ENCODE data around the gene LSAMP. TPM values are rescaled to one million over a fixed set of nuclear protein-coding genes. Genes with fewer than 3 reads are reported as not detected.

The LSAMP gene
- total RNA-seq, 1 donor from 2014 or later: not detected

DNA sequence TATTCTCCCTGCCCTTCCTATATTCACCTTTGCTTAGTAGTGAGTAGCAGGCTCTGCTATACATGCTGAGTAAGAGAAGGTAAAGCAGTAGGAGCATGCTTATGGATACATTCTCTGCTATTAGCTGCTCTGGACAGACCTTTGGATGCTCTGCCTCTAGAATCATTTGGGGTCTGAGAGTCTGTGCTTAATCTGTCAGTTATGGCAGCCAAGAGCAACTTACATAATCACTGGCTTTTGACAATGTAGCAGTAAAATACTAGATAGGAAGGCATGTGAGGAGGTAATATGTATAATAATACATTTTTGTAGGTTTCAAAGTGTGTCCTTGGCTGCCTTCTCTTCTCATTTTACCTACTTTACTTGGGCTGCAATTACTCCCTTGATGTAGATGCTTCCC, 544.3 kb downstream of the LSAMP start:
- intact Hi-C loops (cut with micrococcal nuclease): no loop called here

DNA sequence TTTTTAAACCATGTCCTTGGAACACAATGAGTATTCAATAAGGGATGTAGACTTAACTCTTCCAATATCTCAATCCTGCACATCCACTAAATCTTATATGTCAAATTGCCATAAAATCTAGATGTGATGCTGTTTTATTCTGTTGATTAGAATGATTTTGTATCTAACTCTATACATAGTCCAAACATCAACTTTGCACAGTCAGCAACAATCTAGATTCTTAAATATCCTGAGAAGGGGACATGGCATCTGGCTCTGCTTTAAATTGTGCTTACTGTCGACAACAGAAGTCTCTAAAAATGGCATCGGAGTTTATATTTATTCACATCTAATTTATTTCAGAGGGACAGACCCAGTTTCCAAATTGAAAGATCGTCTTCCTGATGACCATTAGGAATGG, 545.8 kb downstream of the LSAMP start:
- intact Hi-C loops (cut with micrococcal nuclease): no loop called here

DNA sequence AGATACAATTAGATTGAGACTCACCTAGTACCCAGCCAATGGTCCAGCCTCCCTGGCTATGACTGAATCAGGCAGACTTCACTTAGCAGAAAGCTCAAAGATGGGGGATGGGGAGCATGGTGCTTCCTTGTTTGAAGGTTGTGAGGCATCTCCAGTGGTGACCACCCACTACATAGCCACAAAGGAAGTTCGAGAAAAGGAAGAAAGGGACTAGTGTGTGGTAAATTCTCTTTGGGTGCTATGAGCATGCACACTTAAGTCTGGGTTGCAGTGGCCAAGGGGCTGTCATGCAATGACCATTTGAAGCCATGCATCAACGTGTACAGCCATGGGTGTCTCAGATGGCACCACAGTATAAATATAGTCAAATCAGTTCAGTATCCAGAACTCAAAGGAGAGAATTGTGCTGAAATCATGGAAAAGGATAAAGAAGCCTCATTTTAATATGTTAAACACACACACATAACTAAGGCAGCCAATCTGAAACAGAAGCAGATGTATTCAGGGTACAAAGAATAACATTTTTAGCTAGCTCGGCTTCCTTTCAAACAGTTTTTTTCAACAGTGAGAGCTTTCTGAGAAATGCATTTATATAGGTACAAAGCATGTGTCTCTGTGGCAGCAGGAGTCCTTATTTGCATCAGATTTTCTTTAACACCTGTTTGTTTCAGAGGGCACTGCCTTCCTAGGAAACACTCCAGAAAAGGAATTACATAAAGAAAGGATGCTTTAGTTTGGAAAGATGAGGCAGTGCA, 546.5 kb downstream of the LSAMP start:
- intact Hi-C loops (cut with micrococcal nuclease): no loop called here

DNA sequence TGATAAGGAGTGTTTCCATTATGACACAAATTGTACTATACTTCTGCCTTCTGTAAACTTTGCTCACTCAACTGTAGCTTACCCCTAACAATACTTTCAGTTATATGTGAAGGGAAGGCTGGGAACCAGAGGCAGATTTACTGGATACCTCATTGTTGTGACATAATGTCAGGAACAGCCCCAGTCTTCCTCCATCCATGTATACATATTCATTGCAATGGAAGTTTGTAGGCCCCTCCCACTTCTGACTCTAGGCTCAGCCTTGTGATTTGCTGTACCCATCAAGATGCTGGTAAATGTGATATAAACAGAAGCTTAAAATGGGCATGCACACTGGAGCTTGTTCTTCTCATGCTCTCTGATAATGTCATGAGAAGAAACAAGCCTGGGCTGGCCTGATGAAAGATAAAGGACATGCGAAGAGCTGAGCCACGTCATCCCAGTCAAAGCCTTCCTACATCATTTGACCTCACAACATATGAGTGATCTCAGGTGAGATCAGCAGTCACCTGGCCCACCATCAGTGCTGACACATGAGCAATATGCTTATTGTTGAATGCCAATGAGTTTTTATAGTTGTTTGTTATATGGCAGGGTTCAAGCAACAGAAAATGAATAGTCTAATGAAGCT, 554.2 kb downstream of the LSAMP start:
- intact Hi-C loops (cut with micrococcal nuclease): no loop called here

DNA sequence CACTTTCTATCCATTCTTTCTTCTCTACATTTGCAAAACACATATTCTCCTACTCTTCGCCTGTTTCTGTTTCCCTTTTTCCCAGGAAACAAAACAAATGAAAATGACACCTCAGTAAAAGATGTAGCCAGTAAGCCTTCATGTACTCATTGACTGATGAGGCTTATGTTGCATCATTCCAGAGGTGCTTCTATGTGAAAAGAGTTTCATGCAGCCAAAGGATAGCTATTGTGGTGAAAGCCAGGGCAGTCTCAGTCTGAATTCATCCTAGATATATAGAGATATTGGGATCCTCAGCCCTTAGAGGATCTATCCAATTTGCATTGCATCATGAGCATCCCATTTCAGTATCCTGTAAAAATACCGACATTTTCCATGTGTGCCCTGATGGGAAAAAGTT, 554.7 kb downstream of the LSAMP start:
- intact Hi-C loops (cut with micrococcal nuclease): no loop called here

DNA sequence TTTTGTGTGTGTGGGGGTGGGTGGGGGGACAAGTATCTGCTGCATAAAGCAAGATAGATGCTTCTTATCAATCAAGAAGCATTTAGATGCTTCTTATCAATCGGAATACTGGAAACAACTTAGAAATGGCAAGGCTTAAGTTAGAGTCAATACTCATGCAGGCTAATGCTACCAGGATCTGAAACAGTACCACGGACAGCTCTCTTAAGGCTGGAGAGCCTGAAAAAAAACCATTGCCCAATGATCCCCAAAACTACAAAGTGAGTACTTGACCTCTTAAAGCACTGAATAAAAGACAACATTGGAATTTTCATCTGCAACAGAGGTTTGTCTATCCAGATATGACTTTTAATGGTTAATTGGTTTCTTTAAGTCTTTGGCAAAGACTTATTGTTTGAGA, 559.7 kb downstream of the LSAMP start:
- intact Hi-C loops (cut with micrococcal nuclease): no loop called here

DNA sequence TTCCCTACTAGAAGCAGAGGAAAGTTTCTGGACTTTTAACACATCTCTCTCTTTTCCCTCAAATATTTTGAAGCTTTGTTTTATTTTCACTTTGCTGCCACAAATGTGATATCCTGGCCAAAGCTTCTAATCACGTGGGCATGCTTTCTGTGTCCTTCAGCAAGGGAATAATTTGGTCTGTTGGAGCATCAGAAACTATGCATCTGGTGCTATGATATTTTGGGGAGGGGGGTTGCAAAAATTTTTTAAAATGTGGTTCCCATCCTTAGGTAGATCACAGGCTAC, 567.7 kb downstream of the LSAMP start:
- intact Hi-C loops (cut with micrococcal nuclease): no loop called here

DNA sequence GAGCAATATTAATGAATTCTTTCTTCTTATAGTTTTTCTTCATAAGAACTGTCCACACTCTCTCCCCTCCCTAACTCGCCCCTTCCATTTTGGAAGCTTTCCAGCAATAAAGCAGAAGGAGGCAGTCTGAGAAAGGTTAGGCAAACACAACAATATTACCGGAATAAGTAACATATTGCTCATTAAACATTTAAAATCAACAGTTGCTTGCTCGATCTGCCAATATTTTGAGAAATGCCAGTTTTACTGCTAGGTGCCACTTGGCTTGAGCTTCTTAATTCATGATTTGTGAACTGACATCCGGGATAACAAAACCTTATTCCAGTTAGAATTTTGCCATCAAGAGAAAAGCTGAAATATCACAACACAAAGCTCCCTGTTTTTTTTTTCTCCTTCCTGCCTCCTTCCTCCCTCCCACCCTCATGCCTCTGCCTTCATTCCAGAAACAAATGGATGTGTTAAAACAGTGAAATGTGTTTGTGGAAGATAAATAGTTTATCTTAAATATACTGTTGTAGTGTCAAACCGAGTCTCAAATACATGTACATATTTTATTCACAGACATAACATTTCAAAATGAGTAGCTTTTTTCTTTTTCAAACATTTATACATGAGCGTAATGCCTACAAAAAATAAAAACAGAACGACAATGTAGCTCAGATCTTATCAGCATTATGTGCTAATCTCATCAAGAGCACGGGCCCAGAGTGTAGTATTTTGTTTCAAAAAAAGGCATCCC, 568.2 kb downstream of the LSAMP start:
- intact Hi-C loops (cut with micrococcal nuclease): no loop called here

DNA sequence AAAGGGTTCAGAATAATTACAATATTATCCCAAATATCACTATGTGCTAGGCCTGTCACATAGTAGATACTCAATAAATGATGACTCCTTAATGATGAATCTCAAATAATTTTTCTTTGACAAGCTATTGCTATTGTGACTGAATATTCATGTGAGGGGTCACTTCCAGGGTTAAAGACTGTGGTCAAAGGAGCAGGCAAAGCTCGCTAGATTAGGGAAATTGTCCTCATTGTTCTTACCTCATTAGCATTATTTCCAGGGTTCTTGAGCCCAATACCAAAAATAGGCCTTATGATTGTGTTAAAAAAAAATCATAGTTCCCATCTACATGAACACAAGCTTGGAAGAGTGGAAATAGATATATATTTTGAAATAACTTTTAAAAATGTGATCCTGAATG, 569.8 kb downstream of the LSAMP start:
- intact Hi-C loops (cut with micrococcal nuclease): no loop called here

DNA sequence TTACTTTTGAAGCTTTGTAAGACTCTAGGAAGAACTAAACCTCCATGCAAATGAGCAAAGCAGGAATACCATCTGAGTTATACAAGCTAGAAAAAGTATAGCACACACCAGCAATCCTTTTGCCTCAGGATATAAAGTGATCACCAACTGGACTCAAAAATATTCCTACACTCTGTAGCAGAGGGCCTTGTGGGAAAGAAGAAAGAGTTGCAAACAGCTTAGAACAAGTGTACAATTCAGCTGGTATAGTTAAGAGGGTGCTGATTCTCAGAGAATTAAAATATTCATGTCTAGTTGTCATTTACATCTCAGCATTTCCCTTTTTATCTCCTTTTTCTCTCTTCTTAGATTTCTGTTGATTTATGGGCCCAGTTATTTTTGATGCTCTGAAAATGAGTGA, 573.6 kb downstream of the LSAMP start:
- intact Hi-C loops (cut with micrococcal nuclease): no loop called here

DNA sequence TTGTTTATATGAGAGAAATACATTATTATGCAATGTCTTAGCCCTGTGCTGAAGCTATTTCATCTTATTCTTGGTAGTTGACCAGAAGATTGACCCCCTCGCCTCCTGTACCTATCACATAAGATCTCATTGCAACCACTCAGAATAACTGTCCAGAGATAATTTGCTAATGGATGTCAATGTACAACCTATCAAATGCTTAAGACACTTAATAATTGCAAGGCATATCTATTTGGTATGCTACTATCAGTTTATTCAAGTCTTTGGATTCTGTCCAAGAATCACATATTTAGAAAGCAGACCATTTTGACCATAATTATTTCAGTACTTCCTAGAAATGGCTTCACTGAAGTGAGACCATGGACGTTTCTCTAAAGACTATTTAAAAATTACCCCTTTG, 580.4 kb downstream of the LSAMP start:
- intact Hi-C loops (cut with micrococcal nuclease): no loop called here

DNA sequence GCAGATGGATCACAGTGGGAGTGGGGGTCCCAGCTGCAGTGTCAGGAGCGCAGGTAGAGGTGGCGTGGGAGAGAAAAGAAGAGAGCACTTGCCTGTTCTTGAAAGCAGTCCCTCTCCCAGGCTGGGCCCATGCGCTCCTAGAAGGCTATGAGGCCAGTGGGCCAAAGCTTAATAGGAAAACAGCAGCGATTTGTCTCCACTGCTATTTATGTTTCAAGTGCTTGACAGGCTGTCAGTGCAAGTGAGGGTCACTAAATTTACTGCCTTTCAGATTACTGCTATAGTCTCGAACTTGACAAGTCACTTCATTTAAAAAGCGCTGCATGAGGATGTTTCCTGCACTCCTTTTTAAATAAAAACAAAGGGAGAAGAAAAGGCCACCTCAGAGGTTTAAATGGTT, 582.4 kb downstream of the LSAMP start:
- intact Hi-C loops (cut with micrococcal nuclease): no loop called here

DNA sequence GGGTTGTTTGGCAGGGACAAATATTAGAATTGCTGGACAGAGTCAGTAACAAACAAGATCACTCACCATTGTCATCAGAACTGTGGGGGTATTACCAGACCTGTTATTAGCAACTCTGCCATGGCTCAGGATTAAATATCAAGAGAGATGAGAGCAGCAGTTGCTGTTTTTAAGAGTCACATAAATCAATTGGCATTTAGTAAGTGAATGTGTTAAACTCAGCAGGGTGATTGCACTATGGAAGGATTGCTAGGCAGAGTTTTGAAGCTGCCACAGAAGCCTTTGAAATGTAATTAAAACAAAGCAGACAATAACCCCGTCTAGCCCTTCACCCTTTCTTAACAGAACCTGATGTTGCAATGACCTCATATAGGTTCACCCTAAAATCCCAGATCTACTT, 583.2 kb downstream of the LSAMP start:
- intact Hi-C loops (cut with micrococcal nuclease): no loop called here

DNA sequence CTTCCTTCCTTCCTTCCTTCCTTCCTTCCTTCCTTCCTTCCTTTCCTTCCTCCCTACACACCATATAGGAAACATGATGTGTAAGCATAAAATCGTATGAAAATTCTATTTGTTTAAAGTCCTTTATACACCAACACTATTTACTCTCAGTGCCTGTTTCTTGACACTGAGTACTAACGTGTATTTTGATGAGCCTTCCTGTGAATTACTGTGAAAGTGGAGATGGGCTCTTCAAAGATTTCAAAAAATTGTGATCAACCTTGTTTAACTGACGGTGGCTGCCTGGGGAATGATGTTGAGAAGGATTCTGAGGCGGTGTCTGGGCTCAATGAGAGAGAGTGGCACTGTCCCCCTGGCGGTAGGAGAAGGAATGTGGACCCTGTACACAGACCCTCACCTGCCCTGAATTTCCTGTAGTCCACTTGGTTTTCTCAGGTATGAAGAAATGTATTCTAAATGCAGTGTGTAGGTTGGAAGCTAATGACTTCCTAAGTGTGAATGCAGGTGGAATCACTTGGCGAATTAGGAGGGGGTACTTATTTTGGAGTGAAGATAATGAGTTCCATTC, 584.0 kb downstream of the LSAMP start:
- intact Hi-C loops (cut with micrococcal nuclease): no loop called here

DNA sequence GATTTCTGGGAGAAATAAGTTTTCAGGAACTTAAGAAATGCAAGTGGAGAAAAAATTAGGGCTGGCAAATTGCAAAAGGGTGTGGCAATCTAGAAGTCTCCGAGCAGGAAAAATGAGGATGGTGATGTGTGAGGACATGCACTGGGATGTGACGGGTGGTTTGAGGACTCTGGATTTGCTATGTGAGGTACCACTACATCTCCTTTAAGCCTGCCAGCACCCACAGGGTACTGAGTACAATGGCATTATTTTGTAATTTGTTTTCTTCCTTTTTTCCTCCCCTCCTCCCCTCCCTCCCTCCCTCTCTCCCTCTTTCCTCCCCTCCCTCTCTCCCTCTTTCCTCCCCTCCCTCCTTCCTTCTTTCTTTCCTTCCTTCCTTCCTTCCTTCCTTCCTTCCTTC, 584.5 kb downstream of the LSAMP start:
- intact Hi-C loops (cut with micrococcal nuclease): no loop called here

DNA sequence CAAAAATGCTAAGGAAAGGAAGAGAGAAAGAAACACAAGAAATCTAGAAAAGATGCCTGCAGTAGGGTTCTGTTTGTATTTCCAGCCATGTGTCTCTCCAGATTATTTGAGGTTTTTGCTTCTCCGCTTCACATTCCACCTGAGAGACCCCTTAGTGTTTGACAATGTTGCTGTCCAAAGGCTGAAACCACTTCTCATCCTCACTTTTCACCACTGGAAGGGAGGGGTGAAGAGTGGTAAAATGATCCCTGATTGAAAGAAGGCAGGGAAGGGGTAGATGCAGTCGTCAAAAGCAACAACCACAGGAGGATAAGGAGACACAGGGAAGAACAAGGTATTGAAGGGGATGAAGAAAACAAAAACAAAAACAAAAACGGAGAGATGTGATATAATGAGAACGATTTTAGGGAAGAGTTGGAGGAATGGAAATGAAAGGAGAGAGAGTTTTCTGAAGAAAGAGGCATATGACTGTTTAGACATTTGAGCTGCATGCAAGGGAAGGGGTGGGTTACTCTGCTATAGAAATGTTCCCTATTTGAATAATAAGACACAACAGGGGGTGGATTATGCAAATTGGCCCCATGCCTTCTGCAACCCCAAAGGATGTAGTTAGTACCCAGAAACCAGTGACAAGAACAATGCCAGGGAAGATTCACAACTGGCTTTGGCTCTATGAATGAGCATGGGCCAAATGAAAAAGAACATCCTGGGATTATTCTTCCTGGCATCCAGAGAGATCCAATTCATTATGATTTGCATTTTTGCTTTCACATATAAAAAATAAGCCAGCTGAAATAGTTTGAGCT, 586.1 kb downstream of the LSAMP start:
- intact Hi-C loops (cut with micrococcal nuclease): no loop called here

DNA sequence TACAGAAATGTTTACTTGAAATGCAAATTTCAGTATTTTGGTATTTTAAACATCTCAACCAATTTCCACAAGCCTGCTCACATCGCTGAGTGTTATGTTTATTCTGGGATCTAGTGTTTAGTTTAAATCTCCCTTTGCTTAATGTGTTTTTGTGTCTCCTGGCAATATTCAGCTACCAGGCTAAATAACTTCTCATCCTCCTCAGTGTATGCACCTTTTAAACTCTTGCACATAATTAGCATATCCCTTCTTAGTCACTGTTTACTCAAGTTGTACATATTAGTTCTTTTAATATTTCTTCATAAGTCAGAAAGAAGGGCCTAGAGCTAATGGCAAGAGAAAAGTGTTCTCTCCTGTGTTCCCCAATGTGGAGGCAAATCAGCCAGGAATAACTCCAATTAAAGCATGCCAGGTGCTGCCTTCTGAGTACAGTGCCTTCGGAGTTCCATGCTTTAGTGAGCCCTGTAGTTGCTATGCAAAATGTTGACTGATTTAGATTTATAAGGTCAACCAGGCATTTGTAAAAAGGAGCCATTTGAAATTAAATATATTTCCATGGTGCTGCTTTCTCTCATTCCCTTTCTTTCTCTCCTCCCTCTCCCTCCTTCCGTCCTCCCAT, 587.7 kb downstream of the LSAMP start:
- intact Hi-C loops (cut with micrococcal nuclease): no loop called here

DNA sequence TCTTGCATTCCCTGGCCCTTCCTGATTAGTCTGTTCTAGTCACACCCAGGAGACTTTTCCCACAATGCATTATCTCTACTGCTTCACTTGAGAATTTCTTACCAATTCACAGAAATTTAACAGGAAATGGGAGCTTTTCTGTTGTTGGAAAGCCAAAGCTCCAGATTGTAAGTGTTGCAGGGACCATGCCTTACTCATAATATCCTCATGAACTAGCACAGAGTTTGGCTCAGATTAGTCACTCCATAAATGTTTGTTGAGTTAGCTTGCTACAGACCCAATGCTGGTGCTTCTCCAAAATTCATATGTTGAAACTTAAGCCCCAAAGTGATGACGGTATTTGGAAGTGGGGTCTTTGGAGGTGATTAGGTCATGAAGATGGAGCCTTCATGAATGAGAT, 589.4 kb downstream of the LSAMP start:
- intact Hi-C loops (cut with micrococcal nuclease): no loop called here

DNA sequence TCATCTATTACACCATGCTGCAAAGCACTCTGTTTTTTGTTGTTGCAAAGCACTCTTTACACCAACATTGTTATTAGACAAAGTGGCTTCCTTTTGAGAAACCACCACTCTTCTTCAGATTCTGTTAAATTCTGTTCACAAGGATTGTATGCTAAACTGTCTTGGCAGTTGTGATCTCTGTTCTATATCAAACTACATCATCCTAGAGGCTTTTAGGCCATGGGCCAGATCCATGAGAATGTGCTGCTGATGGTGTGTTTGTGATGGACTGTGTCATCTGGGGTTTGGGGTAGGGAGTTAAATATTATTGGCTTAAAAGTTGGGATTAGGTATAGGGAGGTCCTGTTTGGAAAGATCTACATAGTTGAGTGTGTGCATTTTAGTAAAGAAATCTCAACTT, 592.2 kb downstream of the LSAMP start:
- intact Hi-C loops (cut with micrococcal nuclease): no loop called here

DNA sequence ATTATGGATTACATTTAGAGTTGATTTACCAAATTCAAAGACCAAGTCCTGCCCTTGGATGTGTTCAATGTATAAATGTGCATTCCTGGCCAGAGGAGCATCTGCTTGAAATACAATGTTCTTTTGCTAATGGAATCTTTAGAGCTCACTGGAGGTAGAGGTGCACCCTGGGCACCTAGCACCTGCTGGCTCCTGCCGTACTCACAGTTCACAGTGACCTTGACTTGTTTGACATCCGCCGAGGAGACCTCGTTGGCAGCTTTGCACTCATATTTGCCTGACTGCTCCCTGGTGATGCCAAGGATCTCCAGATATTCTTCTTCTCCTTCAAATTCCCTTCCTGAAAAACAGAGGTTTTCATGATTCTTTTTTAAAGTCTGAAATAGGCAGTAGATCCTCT, 593.0 kb downstream of the LSAMP start:
- intact Hi-C loops (cut with micrococcal nuclease): no loop called here

DNA sequence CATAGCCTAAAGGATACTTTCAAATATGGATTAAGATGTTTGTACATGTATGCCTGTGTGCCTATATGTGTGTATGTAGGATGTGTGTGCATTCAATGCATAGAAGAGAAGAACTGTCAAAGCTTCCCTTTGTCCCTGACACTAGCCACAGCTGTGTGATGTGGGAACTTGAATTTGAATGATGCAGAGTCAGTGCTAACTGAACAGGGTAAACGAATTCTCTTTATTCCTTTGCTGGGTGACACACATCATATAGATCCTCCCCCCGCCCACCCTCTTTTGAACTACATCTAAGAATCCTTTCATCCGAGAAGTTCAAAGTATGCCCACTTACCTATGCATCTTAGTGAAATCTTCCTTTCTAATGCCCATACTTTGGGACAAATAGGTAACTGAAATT, 593.7 kb downstream of the LSAMP start:
- intact Hi-C loops (cut with micrococcal nuclease): no loop called here

Measured in T-helper 2 cell treated with Interferon-gamma antibody and Interleukin-4, amounts not matched to agents 100 ng/mL and 5 ng/mL, for 36 hours (primary cell).